Colonic mucosa (tissue), 4 donors: Measurements from ENCODE around the gene OFD1. TPM values are rescaled to one million over a fixed set of nuclear protein-coding genes. Genes with fewer than 3 reads are reported as not detected.

Source experiments
- DNase-seq: peaks from one replicate; pipeline ENCODE4 v3.0.0-alpha.2; 2020
- H3K27ac ChIP-seq: fragments of 200-600 bp; one replicate; pipeline ENCODE4 v1.8.0; 2021
- H3K27me3 ChIP-seq: fragments of 200-600 bp; one replicate; pipeline ENCODE4 v1.8.0; 2021
- H3K36me3 ChIP-seq: fragments of 200-600 bp; one replicate; pipeline ENCODE4 v1.8.0; 2021
- H3K4me1 ChIP-seq: fragments of 200-600 bp; one replicate; pipeline ENCODE4 v1.8.0; 2021; ENCODE audit warnings: mild to moderate bottlenecking
- H3K4me3 ChIP-seq: fragments of 200-600 bp; one replicate; pipeline ENCODE4 v1.8.0; 2021
- H3K9ac ChIP-seq, 2 donors: one replicate each; pipeline ENCODE4 v1.7.0; 2013; ENCODE audit warnings: control low read depth in 2 of 2, low read depth in 2 of 2, low read length in 2 of 2
- H3K9me3 ChIP-seq: fragments of 200-600 bp; one replicate; pipeline ENCODE4 v1.8.0; 2021
- intact Hi-C: fragments of 100-400 bp; cut with DNase I; formaldehyde crosslinking; loops from one replicate; pipeline ENCODE4 v1.14.1; 2022
- total RNA-seq, 2 donors: library from RNA; stranded (reverse); fragmentation: NEBNext Ultra II Directional in 1 of 2; extraction: Animal tissue kit (Norgen Biotek cat#: 25700) in 1 of 2; gene quantifications; one replicate each; pipeline ENCODE4 v1.2.1, GENCODE V29; 2021
- TF ChIP-seq, protein P1 (sequence below): fragments of 200-600 bp; IDR thresholded peaks from one replicate; pipeline ENCODE4 v1.8.0; 2022; ENCODE audit warnings: antibody characterized with exemption, mild to moderate bottlenecking
- donor health status: healthy.
- donor health status: DM: no; HTN: no; CAD: no.
- donor health status: DM: no; HTN: no; CAD: no.

Gene OFD1
- total RNA-seq, 2 donors from 2014 or later, result 29.9 to 35.5 TPM

DNA sequence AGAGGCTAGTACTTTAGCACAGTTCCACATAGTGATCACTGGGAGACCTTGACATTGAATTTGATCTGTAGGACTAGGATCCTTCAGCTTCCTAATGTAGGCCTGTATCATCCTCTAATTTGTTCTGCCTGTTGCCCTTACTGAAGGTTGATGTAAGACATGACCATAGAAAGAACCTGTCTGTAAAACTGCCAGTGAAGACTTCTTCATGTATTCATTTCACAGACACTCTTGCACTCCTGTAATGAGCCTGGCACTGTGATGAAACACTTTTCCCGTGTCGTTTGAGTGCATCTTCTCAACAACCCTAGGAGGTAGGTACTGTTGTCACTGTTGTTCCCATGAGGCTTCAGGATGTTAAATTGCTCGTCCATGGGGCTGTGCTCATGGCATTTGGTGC is 31.0 kb upstream of the OFD1 start:
- Histone ChIP-seq H3K9me3 (no peaks in the 10 kb centered on the region), H3K4me3 (no peak overlapping the region), H3K36me3 (no peaks in the 10 kb centered on the region), H3K9ac (no peak overlapping the region), H3K27me3 (no peaks in the 10 kb centered on the region), H3K27ac (no peak overlapping the region), H3K4me1 (peaks cover 4% of the 10 kb centered on the region)
- no peak for DNase-seq
- TF ChIP-seq, protein P1, sequence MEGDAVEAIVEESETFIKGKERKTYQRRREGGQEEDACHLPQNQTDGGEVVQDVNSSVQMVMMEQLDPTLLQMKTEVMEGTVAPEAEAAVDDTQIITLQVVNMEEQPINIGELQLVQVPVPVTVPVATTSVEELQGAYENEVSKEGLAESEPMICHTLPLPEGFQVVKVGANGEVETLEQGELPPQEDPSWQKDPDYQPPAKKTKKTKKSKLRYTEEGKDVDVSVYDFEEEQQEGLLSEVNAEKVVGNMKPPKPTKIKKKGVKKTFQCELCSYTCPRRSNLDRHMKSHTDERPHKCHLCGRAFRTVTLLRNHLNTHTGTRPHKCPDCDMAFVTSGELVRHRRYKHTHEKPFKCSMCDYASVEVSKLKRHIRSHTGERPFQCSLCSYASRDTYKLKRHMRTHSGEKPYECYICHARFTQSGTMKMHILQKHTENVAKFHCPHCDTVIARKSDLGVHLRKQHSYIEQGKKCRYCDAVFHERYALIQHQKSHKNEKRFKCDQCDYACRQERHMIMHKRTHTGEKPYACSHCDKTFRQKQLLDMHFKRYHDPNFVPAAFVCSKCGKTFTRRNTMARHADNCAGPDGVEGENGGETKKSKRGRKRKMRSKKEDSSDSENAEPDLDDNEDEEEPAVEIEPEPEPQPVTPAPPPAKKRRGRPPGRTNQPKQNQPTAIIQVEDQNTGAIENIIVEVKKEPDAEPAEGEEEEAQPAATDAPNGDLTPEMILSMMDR, result no peak
- intact Hi-C loops, result no loop called here

DNA sequence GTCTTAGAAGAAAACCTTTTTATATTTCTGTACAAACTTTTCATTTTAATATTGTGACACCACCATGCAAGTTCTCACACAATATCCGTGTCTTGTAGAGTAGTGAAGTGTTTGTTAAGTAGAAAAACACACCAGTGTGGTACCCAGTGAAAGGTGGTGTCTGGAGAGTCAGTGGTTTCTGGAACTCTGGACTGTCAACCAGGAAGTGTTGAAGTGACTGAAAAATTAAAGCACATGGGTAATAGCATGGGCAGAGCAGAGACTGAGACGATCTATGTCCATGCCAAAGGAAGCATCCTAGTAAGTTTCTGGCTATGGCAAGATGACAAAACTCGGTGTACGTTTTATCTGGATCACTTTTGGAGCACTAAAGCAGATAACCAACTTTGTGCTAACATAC is 23.4 kb upstream of the OFD1 start:
- DNase-seq, result no peak
- Histone ChIP-seq H3K4me1 (no peaks in the 10 kb centered on the region), H3K36me3 (no peaks in the 10 kb centered on the region), H3K27ac (no peak overlapping the region), H3K27me3 (no peaks in the 10 kb centered on the region), H3K9ac (no peak overlapping the region), H3K9me3 (no peaks in the 10 kb centered on the region), H3K4me3 (no peak overlapping the region)
- intact Hi-C loops, result no loop called here
- TF ChIP-seq, protein P1, result no peak

DNA sequence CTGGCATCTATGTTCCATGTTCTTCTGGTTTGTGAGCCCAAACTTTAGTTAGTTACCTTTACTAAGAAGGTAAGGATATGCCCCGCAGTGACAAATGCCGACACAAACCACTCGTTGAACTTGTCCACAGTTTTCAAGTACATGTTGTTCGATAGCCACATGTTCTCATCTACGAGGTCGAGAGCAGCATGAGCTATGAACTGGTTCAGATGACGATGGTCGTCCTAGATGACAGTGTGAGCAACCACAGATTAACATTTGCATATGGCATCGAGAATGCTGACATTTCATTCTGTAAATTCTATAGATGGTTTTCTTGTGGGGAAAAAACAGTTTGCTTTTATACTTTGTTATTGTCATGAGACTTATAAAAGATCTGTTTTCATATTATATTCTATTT is 18.1 kb upstream of the OFD1 start:
- TF ChIP-seq, protein P1, result no peak
- H3K4me3 ChIP-seq, result no peak overlapping the region
- no peaks in the 10 kb centered on the region for H3K9me3 ChIP-seq
- H3K4me1 ChIP-seq, result no peaks in the 10 kb centered on the region
- no peak overlapping the region for H3K27ac ChIP-seq
- peaks cover 5% of the 10 kb centered on the region for H3K36me3 ChIP-seq
- no peaks in the 10 kb centered on the region for H3K27me3 ChIP-seq
- DNase-seq, result no peak
- intact Hi-C loops, result no loop called here
- no peak overlapping the region for H3K9ac ChIP-seq

DNA sequence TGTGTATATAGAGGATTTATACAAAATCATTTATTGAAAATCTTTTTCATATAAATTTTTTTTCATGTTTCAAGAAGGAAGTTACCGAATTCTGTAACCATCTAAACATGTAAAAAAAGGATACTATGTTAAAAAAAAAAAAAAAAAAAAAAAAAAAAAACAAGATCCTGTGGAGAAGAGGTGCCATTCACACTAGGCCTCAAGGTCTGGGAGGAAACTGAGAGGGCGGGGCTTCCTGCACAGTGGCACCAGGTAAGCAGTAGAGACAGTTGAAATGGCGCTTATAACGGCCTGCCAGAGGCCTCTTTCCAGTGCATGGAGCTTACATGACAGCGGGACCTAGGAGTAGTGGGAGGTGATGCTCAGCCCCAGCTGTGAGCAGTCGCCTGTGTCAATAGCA is 17.6 kb upstream of the OFD1 start:
- Histone ChIP-seq H3K36me3 (peaks cover 5% of the 10 kb centered on the region), H3K9me3 (no peaks in the 10 kb centered on the region), H3K27ac (no peak overlapping the region), H3K4me1 (no peaks in the 10 kb centered on the region), H3K9ac (no peak overlapping the region), H3K27me3 (no peaks in the 10 kb centered on the region), H3K4me3 (no peak overlapping the region)
- DNase-seq, result no peak
- intact Hi-C loops, result no loop called here
- TF ChIP-seq, protein P1, result no peak

DNA sequence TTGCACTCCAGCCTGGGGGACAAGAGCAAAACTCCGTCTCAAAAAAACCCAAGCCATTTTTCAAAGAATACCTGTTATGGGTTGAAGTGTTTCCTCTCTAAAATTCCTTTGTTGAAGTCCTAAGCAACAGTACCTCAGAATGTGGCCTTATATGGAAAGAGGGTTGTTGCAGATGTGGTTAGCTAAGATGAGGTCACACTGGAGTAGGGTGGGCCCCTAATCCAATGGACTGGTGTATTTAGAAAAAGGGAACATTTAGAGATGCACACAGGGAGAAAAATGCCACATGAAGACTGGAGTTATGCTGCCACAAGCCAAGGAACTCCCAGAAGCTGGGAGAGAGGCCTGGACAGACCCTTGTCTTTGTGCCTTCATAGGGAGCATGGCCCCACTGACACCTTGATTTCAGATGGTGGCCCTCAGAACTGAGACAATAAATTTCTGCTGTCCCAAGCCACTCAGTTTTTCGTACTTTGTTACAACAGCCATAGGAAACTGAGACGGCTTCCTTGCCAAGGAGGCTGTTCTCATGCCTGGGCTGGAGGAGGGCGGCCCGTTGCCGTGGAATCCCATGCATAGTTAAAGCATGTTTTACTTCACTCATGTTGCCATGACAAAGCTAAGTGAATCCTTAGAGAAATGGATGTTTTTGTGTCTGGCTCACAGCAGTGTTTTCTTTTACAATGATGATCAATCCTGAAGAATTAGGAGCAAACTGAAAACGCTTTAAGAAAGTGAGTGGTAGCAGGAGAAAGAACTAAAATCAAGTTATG is 16.7 kb upstream of the OFD1 start:
- Histone ChIP-seq H3K4me3 (no peak overlapping the region), H3K27ac (no peak overlapping the region), H3K36me3 (peaks cover 5% of the 10 kb centered on the region), H3K9me3 (no peaks in the 10 kb centered on the region), H3K9ac (no peak overlapping the region), H3K4me1 (no peaks in the 10 kb centered on the region), H3K27me3 (no peaks in the 10 kb centered on the region)
- intact Hi-C loops, result no loop called here
- TF ChIP-seq, protein P1, result no peak
- DNase-seq, result no peak
